K562 (cell line): Measurements from ENCODE around the gene FBXL3. TPM values are rescaled to one million over a fixed set of nuclear protein-coding genes. Genes with fewer than 3 reads are reported as not detected.

ENCODE experiments used
- ATAC-seq: fragments of 200-7000 bp; cut with Tn5 transposase; 3 replicates; pipeline ENCODE4 v1.9.1; 2020; ENCODE audit warnings: moderate library complexity
- BruUV-seq: library from RNA; stranded (reverse); fragments of 400-500 nt; replicated peaks from 2 replicates; lab custom pipeline; 2021; lab: Mats Ljungman, UMichigan
- CTCF ChIA-PET: fragments of 300-600 bp; formaldehyde crosslinking; extraction: SDS; loops from one replicate; lab custom pipeline; 2021; ENCODE audit warnings: low intra/inter-chr PET ratio; lab: Yijun Ruan, JAX
- POLR2A ChIA-PET: fragments of 300-600, 350-650 bp; sonication (Branson Sonifier 250); formaldehyde crosslinking; extraction: SDS; loops from one replicate; lab custom pipeline; 2021; ENCODE audit warnings: antibody characterized with exemption, inconsistent platforms; lab: Yijun Ruan, JAX
- DNase-seq, 4 experiments: peaks; one replicate each; pipeline versions ENCODE4 v3.0.0 to v3.0.0-alpha.2; 2011 to 2018; ENCODE audit warnings: low spot score in 3 of 4, mixed read lengths in 3 of 4; ENCODE audit errors: extremely low read depth in 1 of 4
- FAIRE-seq: peaks from 2 replicates; lab custom pipeline; 2011; peaks lifted over from hg19 to GRCh38; lab: Jason Lieb, UNC
- H2AFZ ChIP-seq: 2 replicates; pipeline ENCODE4 v1.6.0; 2011; ENCODE audit warnings: low read depth, low read length, control low read depth, inconsistent platforms
- H3K27ac ChIP-seq: fragments of 200-600 bp; 3 replicates; pipeline ENCODE4 v1.8.0; 2011; ENCODE audit warnings: low read depth, mild to moderate bottlenecking, control low read depth, inconsistent platforms, low read length, moderate library complexity, mixed read lengths; ENCODE audit errors: extremely low read depth
- H3K27me3 ChIP-seq, 2 experiments: fragments of 300-600 bp in 1 of 2; 2 replicates in 1 of 2; 3 replicates in 1 of 2; pipeline versions ENCODE4 v1.6.0 to v1.8.0; 2011; ENCODE audit warnings: inconsistent platforms in 2 of 2, low read length in 2 of 2, mild to moderate bottlenecking in 1 of 2, mixed read lengths in 1 of 2, moderate library complexity in 1 of 2; ENCODE audit not compliant: control insufficient read depth in 2 of 2, insufficient read depth in 2 of 2
- H3K36me3 ChIP-seq: fragments of 300-600 bp; 3 replicates; pipeline ENCODE4 v1.8.0; 2011; ENCODE audit warnings: mild to moderate bottlenecking, low read length, inconsistent platforms; ENCODE audit not compliant: control insufficient read depth, insufficient read depth
- H3K4me1 ChIP-seq, 2 experiments: fragments of 200-600 bp in 1 of 2; replicated peaks in 1 of 2; 2 replicates in 1 of 2; 3 replicates in 1 of 2; pipeline versions ENCODE4 v1.5.1 to v1.8.0; 2011; ENCODE audit warnings: inconsistent platforms in 2 of 2, low read length in 2 of 2, mild to moderate bottlenecking in 1 of 2, mixed read lengths in 1 of 2, moderate library complexity in 1 of 2; ENCODE audit not compliant: control insufficient read depth in 2 of 2, insufficient read depth in 2 of 2
- H3K4me2 ChIP-seq: 2 replicates; pipeline ENCODE4 v1.6.1; 2011; ENCODE audit warnings: low read length, control low read depth, inconsistent platforms, mixed read lengths; ENCODE audit not compliant: insufficient read depth
- H3K4me3 ChIP-seq: fragments of 200-600 bp; sonication (generic), shearing (Covaris generic); 2 replicates; pipeline ENCODE4 v1.5.1; 2016; ENCODE audit warnings: control low read depth, inconsistent platforms
- H3K79me2 ChIP-seq: fragments of 200-600 bp; 3 replicates; pipeline ENCODE4 v1.8.0; 2011; ENCODE audit warnings: low read length, inconsistent platforms; ENCODE audit not compliant: control insufficient read depth, insufficient read depth
- H3K9ac ChIP-seq, 2 experiments: 2 replicates each; pipeline versions ENCODE4 v1.6.0 to v1.6.1; 2011; ENCODE audit warnings: low read depth in 2 of 2, low read length in 2 of 2, control low read depth in 1 of 2, inconsistent platforms in 1 of 2, mild to moderate bottlenecking in 1 of 2, mixed read lengths in 1 of 2; ENCODE audit not compliant: insufficient read depth in 1 of 2
- H3K9me1 ChIP-seq: one replicate; pipeline ENCODE4 v1.6.0; 2011; ENCODE audit warnings: inconsistent platforms, mild to moderate bottlenecking, low read length, moderate library complexity; ENCODE audit not compliant: control insufficient read depth, insufficient read depth
- H3K9me3 ChIP-seq: replicated peaks from 2 replicates; pipeline ENCODE4 v1.5.1; 2011; ENCODE audit warnings: low read depth, low read length, inconsistent platforms; ENCODE audit not compliant: control insufficient read depth, insufficient read depth
- H4K20me1 ChIP-seq: replicated peaks from 2 replicates; pipeline ENCODE4 v1.6.1; 2011; ENCODE audit warnings: low read length, inconsistent platforms, mixed read lengths; ENCODE audit not compliant: control insufficient read depth, insufficient read depth
- CREB1 ChIP-seq, 2 experiments: sonication (generic) in 1 of 2; formaldehyde crosslinking in 1 of 2; IDR thresholded peaks; 2 replicates each; pipeline versions ENCODE4 v1.6.1 to v1.8.0; 2012 to 2022; ENCODE audit warnings: inconsistent platforms in 1 of 2, mild to moderate bottlenecking in 1 of 2, missing genetic modification reagents in 1 of 2, moderate library complexity in 1 of 2
- CTBP1 ChIP-seq: fragments of 450-650 bp; IDR thresholded peaks from 2 replicates; pipeline ENCODE4 v1.6.1; 2016; ENCODE audit warnings: borderline replicate concordance
- DDX20 ChIP-seq: fragments of 450-650 bp; IDR thresholded peaks from 2 replicates; pipeline ENCODE4 v1.6.1; 2016; ENCODE audit warnings: missing genetic modification characterization, low read depth, mild to moderate bottlenecking, missing compliant biosample characterization, moderate library complexity
- DMBX1 ChIP-seq: fragments of 250-450 bp; sonication (Bioruptor Pico); IDR thresholded peaks from 2 replicates; pipeline ENCODE4 v1.8.0; 2022; ENCODE audit warnings: inconsistent platforms, mild to moderate bottlenecking, moderate library complexity, borderline replicate concordance
- GABPA ChIP-seq: fragments of 200-800 bp; sonication (Bioruptor generic); conservative IDR thresholded peaks from 2 replicates; pipeline ENCODE4 v1.6.1; 2016; ENCODE audit warnings: low read depth, missing genetic modification characterization, missing compliant biosample characterization
- LEF1 ChIP-seq: fragments of 450-650 bp; IDR thresholded peaks from 2 replicates; pipeline ENCODE4 v1.6.1; 2016; ENCODE audit warnings: mild to moderate bottlenecking
- MTF1 ChIP-seq: fragments of 250-450 bp; sonication (Bioruptor Pico); IDR thresholded peaks from 2 replicates; pipeline ENCODE4 v1.9.0; 2021; ENCODE audit warnings: moderate library complexity, mild to moderate bottlenecking, inconsistent platforms, borderline replicate concordance
- PRDM10 ChIP-seq: fragments of 450-650 bp; IDR thresholded peaks from 2 replicates; pipeline ENCODE4 v1.6.1; 2018; ENCODE audit not compliant: partially characterized antibody
- PTRF ChIP-seq: fragments of 450-650 bp; IDR thresholded peaks from 2 replicates; pipeline ENCODE4 v1.6.1; 2016; ENCODE audit warnings: mild to moderate bottlenecking, missing genetic modification characterization, missing compliant biosample characterization
- WGBS: fragments of 100-300 bp; shearing (Covaris generic); methylation state at CpG from one replicate; pipeline ENCODE4 v1.1.6; 2016; ENCODE audit warnings: low coverage, mixed read lengths; ENCODE audit not compliant: insufficient coverage; ENCODE audit errors: missing lambda C conversion rate; 5-methylcytosine and 5-hydroxymethylcytosine counted together
- in situ Hi-C: fragments of 300-500 bp; cut with MboI; formaldehyde crosslinking; loops from 4 replicates; pipeline ENCODE4 v1.15.0; 2018; ENCODE audit warnings: inconsistent platforms, mixed read lengths
- intact Hi-C: fragments of 100-400 bp; cut with micrococcal nuclease; formaldehyde crosslinking; loops from 2 replicates; pipeline ENCODE4 v1.14.2; 2022
- polyA plus RNA-seq, 8 experiments: library from polyadenylated mRNA; depleted of rRNA in 4 of 8; stranded (reverse) in 5 of 8; unstranded in 3 of 8; fragments of >200 nt; fragmentation: Nextera tagmentation in 2 of 8; fragmentation: Illumina TruSeq in 1 of 8; extraction: Ambion mirVana in 2 of 8; extraction: Trizol in 1 of 8; gene quantifications; 2 replicates each; pipeline versions ENCODE4 v1.2.1 to v1.2.3, GENCODE V29; 2011 to 2014; ENCODE audit warnings: inconsistent platforms in 1 of 8, missing spikeins in 1 of 8
- total RNA-seq, 7 experiments: library from RNA; depleted of rRNA in 6 of 7; stranded (reverse); fragments of >200 nt in 6 of 7; fragmentation: Illumina TruSeq in 2 of 7; extraction: Trizol in 2 of 7; gene quantifications; 2 replicates each; pipeline versions ENCODE4 v1.2.1 to v1.2.3, GENCODE V29; 2011 to 2021; ENCODE audit warnings: low replicate concordance in 1 of 7

The FBXL3 gene
- total and polyA plus RNA-seq, 9 of the 15 experiments (the other 6 are each of a cell fraction or from before 2014, with no cell fraction given): 3.8 to 16.4 (median 12.6) TPM

GRCh38 chr13:77000475-77000874 lies 26.5 kb downstream of the FBXL3 start:
- Histone ChIP-seq H3K4me1 (no peaks in the 10 kb centered on the region), H2AFZ (no peak overlapping the region), H3K9me1 (no peaks in the 10 kb centered on the region), H4K20me1 (no peaks in the 10 kb centered on the region), H3K9ac (no peak overlapping the region), H3K36me3 (peaks cover 54% of the 10 kb centered on the region), H3K4me2 (no peak overlapping the region), H3K4me3 (no peak overlapping the region), H3K79me2 (no peaks in the 10 kb centered on the region; the same call in 2 of the 3 replicates), H3K9me3 (no peaks in the 10 kb centered on the region), H3K27me3 (no peaks in the 10 kb centered on the region), H3K27ac (no peak overlapping the region)
- no TSS peak for BruUV-seq
- no peak for TF ChIP-seq LEF1
- no peak for TF ChIP-seq DDX20 (tag)
- TF ChIP-seq CTBP1: no peak
- no peak for TF ChIP-seq PTRF (tag)
- TF ChIP-seq CREB1 (IDR thresholded peaks at IDR 0.05): no peak
- no peak for TF ChIP-seq CREB1 (CRISPR knock-in tag; IDR thresholded peaks at IDR 0.05)
- no peak for TF ChIP-seq MTF1 (CRISPR knock-in tag)
- no peak for TF ChIP-seq PRDM10
- TF ChIP-seq GABPA (tag): no peak
- no peak for TF ChIP-seq DMBX1 (CRISPR knock-in tag)
- DNase-seq (no peak), FAIRE-seq (no peak), ATAC-seq (no peak)
- 91% methylated on average over 1 of the region's 1 CpG for WGBS
- intact Hi-C loops (loop anchor here (5.0 kb wide), 1 partner anchor 477 kb away; no protein-coding TSS in a partner anchor), in situ Hi-C loops (no loop called here)
- ChIA-PET CTCF (no interaction called here), POLR2A (interaction anchor here (2.2 kb wide), 1 partner anchor 8 kb away, joined by 9 read pairs; no protein-coding TSS in a partner anchor)
